Measurements from ENCODE around the gene RGS16.

DNA sequence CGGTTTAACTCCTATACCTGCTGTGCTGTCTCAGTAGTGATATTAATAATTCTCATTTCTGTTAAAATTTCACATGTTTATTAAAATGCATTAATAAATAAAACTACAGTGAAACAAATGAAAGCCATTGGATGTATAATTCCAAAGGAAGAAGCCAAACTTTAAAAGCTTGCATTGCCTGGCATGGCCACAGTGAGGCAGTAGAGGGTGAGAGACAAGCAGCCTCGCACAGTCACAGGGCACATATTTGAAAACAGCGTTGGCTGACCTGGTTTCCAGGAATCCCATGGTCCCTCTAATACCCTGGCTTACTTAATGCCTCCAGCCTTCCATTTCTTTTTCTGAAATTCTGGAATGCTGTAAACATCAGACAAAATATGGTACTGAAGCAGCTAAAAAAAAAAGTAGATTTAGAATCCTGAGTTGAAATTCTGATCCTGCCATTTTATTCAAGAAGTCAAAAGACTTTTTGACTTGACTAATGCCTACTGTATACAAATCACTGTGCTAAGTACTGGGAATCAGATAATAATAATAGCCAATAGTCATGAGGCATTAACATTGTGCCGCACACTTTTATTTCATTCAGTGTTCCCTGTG lies 8.4 kb downstream of the RGS16 start:
- TF ChIP-seq CTCF (IDR thresholded peaks at IDR 0.05 in 2 of 3, conservative IDR thresholded peaks at IDR 0.05 in 1 of 3; ENCODE audit: borderline replicate concordance in 1 of 3, insufficient read depth in 1 of 3, low read depth in 2 of 3, low read length in 2 of 3), result peak; percentile 78 to 93 (median 92)
- no peak for TF ChIP-seq POLR2A (IDR thresholded peaks at IDR 0.05; ENCODE audit: borderline replicate concordance, extremely low read depth, insufficient read depth, insufficient read length)
- no peak for TF ChIP-seq YY1 (IDR thresholded peaks at IDR 0.05; ENCODE audit: extremely low read depth, insufficient replicate concordance, low read depth, low read length)
- no peak for TF ChIP-seq SIN3A (IDR thresholded peaks at IDR 0.05; ENCODE audit: low read depth)
- no peak for TF ChIP-seq SRF (IDR thresholded peaks at IDR 0.05; ENCODE audit: low read depth)
- TF ChIP-seq ATF3 (IDR thresholded peaks at IDR 0.05), result no peak

All from HCT116 (cell line).